Activated T-helper 9 cell treated with anti-CD3 and anti-CD28 coated beads, Interleukin-2, amount 50 U/mL, for 16 hours (primary cell): ENCODE results near the gene ARHGDIG.
"Not testable (repeated sequence)": the region's sequence is repeated elsewhere in the genome, so short reads cannot be mapped to it uniquely, and the experiment has no call there.

Source experiments
- DNase-seq: peaks from one replicate; pipeline ENCODE4 v3.0.0-alpha.2; 2020; ENCODE audit warnings: low read depth

ARHGDIG gene

GRCh38 chr16:280552-280951 lies at the start of gene ARHGDIG:
Gene ARHGDIG (plus strand): TSS chr16:280591. CDS start chr16:280681, 90 bp downstream.
- no peak for DNase-seq

GRCh38 chr16:230949-231348 lies 49.4 kb upstream of the ARHGDIG start:
- no peak for DNase-seq

GRCh38 chr16:234468-235305 lies 45.7 kb upstream of the ARHGDIG start, which contains the start of gene FAM234A:
Gene FAM234A (plus strand): TSS chr16:234821. CDS start chr16:254414, 19,593 bp downstream.
- peak; percentile 93 for DNase-seq

- no peak for DNase-seq
These were observed 40.5 kb upstream of the ARHGDIG start for GRCh38 chr16:239948-240277.

GRCh38 chr16:240559-240958 lies 39.8 kb upstream of the ARHGDIG start:
- no peak for DNase-seq

- DNase-seq = no peak
These were observed 38.1 kb upstream of the ARHGDIG start for GRCh38 chr16:242281-242680.

- no peak for DNase-seq
These were observed 37.0 kb upstream of the ARHGDIG start for GRCh38 chr16:243348-243747.

GRCh38 chr16:245105-245504 lies 35.3 kb upstream of the ARHGDIG start:
- no peak for DNase-seq

GRCh38 chr16:247027-247426 lies 33.4 kb upstream of the ARHGDIG start:
- DNase-seq = no peak

GRCh38 chr16:249431-249830 lies 31.0 kb upstream of the ARHGDIG start:
- DNase-seq = no peak

GRCh38 chr16:252366-253337 lies 27.7 kb upstream of the ARHGDIG start:
- DNase-seq = no peak

- DNase-seq = no peak
These were observed 26.6 kb upstream of the ARHGDIG start for GRCh38 chr16:253833-254232.

GRCh38 chr16:254461-254860 lies 25.9 kb upstream of the ARHGDIG start:
- no peak for DNase-seq

GRCh38 chr16:255183-255582 lies 25.2 kb upstream of the ARHGDIG start:
- DNase-seq = no peak

- not testable (repeated sequence) for DNase-seq
These were observed 22.3 kb upstream of the ARHGDIG start for GRCh38 chr16:258091-258490.

GRCh38 chr16:259226-259625 lies 21.2 kb upstream of the ARHGDIG start:
- no peak for DNase-seq

GRCh38 chr16:259814-260253 lies 20.6 kb upstream of the ARHGDIG start:
- no peak for DNase-seq

- no peak for DNase-seq
These were observed 20.1 kb upstream of the ARHGDIG start for GRCh38 chr16:260326-260725.

- DNase-seq = no peak
These were observed 19.2 kb upstream of the ARHGDIG start for GRCh38 chr16:261031-261691.

GRCh38 chr16:262121-262745 lies 18.2 kb upstream of the ARHGDIG start:
- DNase-seq = no peak

- no peak for DNase-seq
These were observed 17.1 kb upstream of the ARHGDIG start for GRCh38 chr16:263182-263774.
